H54 (cell line): ENCODE results near the gene CUX1.
"Not testable (repeated sequence)": the region's sequence is repeated elsewhere in the genome, so short reads cannot be mapped to it uniquely, and the experiment has no call there.

Source experiments
- DNase-seq: peaks from one replicate; pipeline ENCODE4 v3.0.0; 2011; ENCODE audit warnings: low spot score, mixed read lengths; ENCODE audit not compliant: insufficient read length
- FAIRE-seq: peaks from 3 replicates; lab custom pipeline; 2011; peaks lifted over from hg19 to GRCh38; lab: Jason Lieb, UNC
- POLR2A ChIP-seq: IDR thresholded peaks from 2 replicates; pipeline ENCODE4 v1.6.1; 2011; ENCODE audit warnings: low read depth, mild to moderate bottlenecking, low read length

CUX1 gene

GRCh38 chr7:102215711-102216110 is 398.3 kb downstream of the CUX1 start:
- TF ChIP-seq POLR2A = no peak
- FAIRE-seq (no peak), DNase-seq (no peak)

GRCh38 chr7:102216573-102217314 is 399.3 kb downstream of the CUX1 start:
- FAIRE-seq (no peak), DNase-seq (no peak)
- no peak for TF ChIP-seq POLR2A

GRCh38 chr7:102220229-102220850 is 402.9 kb downstream of the CUX1 start:
- no peak for TF ChIP-seq POLR2A
- no peak for DNase-seq
- no peak for FAIRE-seq

- no peak for FAIRE-seq
- DNase-seq = peak; percentile 47
Measured at GRCh38 chr7:102220960-102221800, 403.8 kb downstream of the CUX1 start.

DNA sequence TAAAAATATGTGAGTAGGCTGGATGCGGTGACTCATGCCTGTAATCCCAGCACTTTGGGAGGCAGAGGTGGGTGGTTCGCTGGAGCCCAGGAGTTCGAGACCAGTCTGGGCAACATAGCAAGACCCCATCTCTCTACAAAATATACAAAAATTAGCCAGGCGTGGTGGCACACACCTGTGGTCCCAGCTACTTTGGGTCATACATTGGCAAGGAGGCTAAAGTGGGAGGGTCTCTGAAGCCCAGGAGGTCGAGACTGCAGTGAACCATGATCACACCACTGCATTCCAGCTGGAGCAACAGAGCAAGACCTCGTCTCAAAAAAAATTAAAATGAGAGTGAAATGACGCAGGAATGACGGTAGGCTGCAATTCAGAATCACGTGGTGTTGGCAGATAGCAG is 404.5 kb downstream of the CUX1 start:
- FAIRE-seq = no peak
- DNase-seq = no peak

More at GRCh38 chr7:102220960-102221800, 403.8 kb downstream of the CUX1 start:
- TF ChIP-seq POLR2A = no peak

DNA sequence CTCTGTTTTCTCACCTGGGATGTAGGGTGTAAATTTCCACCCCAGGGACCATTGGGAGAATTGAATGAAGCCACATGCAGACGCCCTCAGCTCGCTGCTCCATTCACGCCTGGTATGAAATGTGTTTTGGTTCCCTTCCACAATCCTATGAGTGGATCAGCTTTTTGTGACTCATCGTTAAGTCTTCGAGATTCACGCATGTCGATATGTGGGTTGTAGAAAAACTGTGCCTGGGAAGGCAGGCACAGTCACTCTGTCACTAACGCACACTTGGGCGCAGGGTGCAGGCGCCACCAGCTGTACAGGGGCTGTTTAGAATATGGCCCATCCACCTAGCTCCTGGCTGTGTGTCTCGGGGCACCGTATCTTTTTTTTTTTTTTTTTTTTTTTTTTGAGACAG is 405.0 kb downstream of the CUX1 start:
- DNase-seq = no peak
- FAIRE-seq = no peak
- TF ChIP-seq POLR2A = no peak

More for the DNA sequence above, 404.5 kb downstream of the CUX1 start:
- TF ChIP-seq POLR2A = no peak

DNA sequence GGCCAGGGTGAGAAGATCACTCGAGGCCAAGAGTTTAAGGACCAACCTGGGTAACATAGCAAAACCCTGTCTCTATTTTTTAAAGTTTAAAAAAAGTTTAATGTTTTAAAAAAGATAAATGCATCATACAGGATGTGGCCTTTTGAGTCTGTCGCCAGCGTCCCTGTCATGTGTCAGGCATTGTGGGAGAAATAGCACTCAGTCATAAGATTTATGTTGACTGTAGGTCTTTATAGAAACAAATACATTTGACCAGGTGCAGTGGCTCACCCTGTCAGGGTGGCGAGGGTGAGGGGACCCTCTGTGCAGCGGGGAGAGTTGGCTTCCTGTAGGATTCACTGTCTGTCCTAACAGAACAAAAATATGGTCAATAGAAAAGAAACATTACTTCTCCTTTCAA is 405.8 kb downstream of the CUX1 start:
- FAIRE-seq (no peak), DNase-seq (no peak)
- TF ChIP-seq POLR2A = no peak

GRCh38 chr7:102225025-102225424 is 407.6 kb downstream of the CUX1 start:
- TF ChIP-seq POLR2A = no peak
- FAIRE-seq (no peak), DNase-seq (no peak)

GRCh38 chr7:102227371-102227770 is 409.9 kb downstream of the CUX1 start:
- no peak for DNase-seq
- TF ChIP-seq POLR2A = no peak
- no peak for FAIRE-seq

- no peak for DNase-seq
- FAIRE-seq = no peak
- no peak for TF ChIP-seq POLR2A
Measured at GRCh38 chr7:102228935-102229334, 411.5 kb downstream of the CUX1 start.

- DNase-seq, FAIRE-seq: not testable (repeated sequence)
Measured at GRCh38 chr7:102230162-102230561, 412.7 kb downstream of the CUX1 start.

DNA sequence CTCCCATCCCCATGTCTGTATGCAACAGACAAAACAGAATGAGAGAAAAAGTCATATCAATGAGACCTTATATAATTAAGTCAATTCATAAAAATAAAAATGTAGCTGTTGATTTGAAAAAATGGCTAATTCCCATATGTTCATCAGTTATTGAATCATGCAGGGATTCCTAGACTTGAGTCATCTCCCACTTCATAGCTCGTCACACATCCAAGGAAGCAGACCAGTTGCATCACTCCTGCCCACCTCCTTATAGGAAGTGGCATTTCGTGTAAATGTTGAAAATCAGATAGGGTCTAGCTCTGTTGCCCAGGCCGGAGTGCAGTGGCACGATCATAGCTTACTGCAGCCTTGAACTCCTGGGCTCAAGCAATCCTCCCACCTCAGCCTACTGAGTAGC is 413.2 kb downstream of the CUX1 start:
- TF ChIP-seq POLR2A = no peak
- FAIRE-seq = no peak
- DNase-seq = no peak

- TF ChIP-seq POLR2A = no peak
- DNase-seq = no peak
- no peak for FAIRE-seq
Measured at GRCh38 chr7:102232611-102233286, 415.3 kb downstream of the CUX1 start.
